Measurements from ENCODE around the gene GPR146.
"Not testable (repeated sequence)": the region's sequence is repeated elsewhere in the genome, so short reads cannot be mapped to it uniquely, and the experiment has no call there.

GPR146 gene

GRCh38 chr7:1025743-1026581 lies 18.4 kb upstream of the GPR146 start:
- DNase-seq (ENCODE audit: low read depth, low spot score): no peak

DNA sequence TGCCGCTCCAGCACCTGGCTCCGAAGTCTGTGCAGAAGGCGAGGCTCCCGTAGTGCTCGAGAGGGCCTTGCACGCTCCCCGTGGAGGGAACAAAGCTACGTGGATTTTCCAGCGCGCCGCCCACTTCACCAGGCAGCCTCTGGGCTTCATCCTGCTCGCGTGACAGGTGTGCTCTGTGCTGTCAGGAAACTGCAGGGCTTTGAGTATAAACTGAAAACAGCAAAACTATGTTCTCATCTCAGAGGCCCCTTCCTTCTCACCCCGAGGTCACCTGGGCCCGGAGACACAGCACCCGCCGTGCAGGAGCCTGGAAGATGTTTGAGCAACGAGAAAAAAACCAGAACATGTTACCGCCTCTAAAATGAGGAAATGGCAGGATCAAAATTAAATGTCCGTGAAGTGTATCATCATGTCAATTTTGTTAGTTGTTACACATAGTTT lies 17.6 kb upstream of the GPR146 start:
- no peak for DNase-seq (ENCODE audit: low read depth, low spot score)

GRCh38 chr7:1027242-1028043 lies 16.9 kb upstream of the GPR146 start:
- no peak for DNase-seq (ENCODE audit: low read depth, low spot score)

DNA sequence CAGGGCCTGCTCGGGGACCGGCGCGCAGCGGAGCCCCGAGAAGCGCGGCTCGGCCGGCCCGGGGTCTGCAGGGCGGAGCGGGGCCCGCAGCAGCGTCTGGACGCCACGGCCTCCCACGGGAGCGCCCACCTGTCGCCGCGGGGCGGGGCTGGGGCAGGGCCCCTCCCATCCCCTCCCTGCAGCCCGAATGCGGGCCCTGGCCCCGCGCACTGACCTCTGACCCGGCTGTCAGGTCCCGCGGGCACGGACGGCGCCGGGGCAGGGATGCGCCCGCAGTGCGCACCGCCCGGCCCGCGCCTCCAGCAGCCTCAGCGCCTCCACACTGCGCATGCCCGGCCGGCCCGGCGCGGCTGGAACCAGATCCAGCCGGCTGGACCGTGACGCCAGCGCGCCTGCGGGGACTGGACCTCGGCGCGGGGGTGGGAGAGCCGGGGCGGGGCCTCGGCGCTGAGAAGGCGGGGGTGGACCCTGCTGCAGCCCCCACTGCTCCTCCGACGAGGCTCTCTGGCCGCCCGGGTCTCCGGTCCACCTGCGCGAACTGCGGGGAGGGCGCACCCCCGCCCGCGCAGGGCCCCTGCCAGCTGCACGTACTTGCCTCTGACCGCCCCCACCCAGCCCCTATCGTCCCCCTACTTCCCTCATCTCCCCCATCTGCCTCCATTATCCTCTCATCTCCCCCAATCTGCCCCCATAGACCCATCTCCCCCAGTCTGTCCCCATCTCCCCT lies 16.1 kb upstream of the GPR146 start:
- DNase-seq (ENCODE audit: low read depth, low spot score): no peak

DNA sequence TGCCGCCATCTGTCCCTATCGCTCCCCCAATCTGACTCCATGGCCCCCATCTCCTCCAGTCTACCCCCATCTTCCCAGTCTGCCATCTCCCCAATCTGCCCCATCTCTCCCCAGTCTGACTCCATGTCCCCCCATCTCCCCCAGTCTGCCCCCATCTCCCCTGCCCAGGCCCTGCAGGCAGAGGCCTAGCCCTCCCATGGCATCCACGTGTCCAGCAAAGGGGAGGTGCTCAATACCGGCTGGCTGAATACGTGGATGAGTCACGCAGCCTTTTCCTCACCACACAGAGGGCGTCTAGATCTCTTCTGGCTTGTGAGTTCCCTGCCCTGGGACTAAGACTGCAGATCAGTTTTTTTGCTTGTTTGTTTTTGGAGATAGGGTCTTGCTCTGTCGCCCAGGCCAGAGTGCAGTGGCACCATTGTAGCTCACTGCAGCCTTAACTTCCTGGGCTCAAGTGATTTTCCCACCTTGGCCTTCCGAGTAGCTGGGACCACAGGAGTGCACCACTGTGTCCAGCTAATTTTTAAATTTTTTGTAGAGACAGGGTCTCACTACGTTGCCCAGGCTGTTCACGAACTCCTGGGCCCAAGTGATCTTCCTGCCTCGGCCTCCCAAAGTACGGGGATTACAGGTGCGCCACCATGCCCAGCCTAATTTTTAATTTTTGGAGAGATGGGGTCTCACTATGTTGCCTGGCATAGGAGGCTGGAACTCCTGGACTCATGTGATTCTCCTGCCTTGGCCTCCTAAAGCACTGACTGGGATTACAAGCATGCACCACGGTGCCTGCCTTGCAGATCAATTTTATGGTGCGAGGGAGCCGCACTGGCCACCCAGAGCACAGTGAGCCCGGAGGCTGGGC lies 15.3 kb upstream of the GPR146 start:
- peak; percentile 70 for DNase-seq (ENCODE audit: low read depth, low spot score)

DNA sequence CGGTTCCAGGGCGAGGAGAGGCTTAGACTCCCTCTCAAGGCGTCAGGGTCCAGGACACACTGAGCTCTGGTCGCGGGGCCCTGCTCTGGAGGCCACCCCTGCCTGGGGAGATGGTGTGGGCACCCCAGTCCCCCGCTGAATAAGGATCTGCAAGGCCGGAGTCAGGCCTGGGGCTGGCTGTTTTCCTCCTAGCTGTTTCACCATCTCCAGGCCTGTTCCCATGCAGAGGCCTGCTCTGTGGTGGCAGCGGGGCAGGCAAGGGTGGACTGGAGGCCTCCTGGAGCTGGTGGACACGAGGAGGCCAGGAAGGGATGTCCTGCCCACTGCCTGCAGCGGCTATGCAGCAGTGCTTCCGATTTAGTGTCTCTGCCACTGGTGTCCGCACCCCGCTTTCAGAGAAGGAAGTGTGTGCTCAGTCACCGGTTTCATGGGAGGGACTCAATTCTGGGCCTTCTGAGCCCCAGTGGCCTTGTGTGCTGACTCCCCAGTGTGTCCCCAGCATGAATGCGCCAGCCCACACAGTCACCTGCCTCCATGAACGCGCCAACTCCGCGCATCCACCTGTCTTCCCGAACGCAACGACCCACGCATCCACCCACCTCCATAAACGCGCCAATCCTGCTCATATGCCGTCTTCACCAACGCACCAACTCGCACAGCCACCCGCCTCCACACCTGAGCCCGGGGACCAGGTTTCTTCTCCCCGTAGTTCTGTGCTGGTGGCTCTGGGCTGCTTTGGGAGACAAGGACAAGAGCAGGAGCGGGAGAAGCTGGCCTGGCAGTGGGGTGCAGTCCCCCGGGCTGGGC lies 14.5 kb upstream of the GPR146 start:
- no peak for DNase-seq (ENCODE audit: low read depth, low spot score)

GRCh38 chr7:1030444-1031070 lies 13.8 kb upstream of the GPR146 start:
- DNase-seq (ENCODE audit: low read depth, low spot score): no peak

DNA sequence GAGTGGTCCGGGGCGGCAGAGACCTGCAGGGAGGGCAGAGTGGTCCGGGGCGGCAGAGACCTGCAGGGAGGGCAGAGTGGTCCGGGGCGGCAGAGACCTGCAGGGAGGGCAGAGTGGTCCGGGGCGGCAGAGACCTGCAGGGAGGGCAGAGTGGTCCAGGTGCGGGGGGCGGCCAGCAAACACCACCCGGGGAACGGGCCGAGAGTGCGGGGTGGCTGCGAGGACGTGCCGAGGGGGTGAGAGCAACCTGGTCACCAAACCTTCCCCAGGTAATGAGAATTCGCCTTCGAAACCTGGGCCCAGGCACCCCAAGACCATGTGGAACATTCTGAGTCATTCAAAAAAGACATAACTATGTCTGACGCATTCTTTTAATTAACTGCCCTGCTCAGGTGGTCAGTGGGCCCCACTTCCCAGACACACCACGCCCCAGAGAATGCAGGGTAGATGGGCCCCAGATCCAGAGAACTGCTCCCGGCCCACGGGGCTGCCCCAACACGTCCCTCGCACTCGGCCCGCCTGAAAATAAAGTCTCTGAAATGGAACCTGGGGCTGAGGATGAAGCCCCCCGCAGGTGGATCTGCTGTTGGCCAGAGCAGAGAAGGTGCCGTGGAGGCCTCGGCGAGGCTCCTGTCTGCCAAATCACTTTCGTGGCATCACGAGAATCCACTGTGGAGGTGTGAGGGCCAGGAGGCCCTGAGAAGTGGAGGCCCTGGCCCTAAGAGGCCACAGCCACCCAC lies 12.5 kb upstream of the GPR146 start:
- no peak for DNase-seq (ENCODE audit: low read depth, low spot score)

GRCh38 chr7:1032536-1033181 lies 11.7 kb upstream of the GPR146 start:
- no peak for DNase-seq (ENCODE audit: low read depth, low spot score)

- no peak for DNase-seq (ENCODE audit: low read depth, low spot score)
Observed at GRCh38 chr7:1033546-1034145, 10.7 kb upstream of the GPR146 start.

- not testable (repeated sequence) for DNase-seq (ENCODE audit: low read depth, low spot score)
Observed at GRCh38 chr7:1034769-1035168, 9.6 kb upstream of the GPR146 start.

DNA sequence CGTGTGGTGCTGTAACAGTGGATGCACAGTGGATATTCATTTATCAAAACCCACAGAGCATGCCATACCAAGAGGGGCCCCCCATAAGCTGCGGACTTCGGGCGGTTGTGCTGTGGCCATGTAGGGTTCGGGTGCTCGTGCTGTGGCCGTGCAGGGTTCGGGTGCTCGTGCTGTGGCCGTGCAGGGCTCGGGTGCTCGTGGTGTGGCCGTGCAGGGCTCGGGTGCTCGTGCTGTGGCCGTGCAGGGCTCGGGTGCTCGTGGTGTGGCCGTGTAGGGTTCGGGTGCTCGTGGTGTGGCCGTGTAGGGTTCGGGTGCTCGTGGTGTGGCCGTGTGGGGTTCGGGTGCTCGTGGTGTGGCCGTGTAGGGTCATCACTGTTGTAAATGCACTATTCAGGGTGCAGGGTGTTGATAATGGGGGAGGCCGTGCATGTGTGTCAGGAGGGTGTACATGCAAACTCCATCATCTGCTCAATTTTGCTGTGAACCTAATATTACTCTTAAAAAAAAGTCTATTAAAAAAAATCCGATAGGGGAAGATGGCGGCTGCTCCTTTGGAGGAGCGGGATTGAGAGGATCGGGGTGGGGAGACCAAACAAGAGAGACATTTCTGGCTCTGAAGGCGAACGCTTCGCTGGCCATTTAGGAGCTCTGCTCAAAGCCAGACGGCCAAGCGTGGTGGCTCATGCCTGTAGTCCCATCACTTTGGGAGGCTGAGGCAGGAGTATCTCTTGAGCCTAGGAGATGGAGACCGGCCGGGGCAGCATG lies 8.0 kb upstream of the GPR146 start:
- DNase-seq (ENCODE audit: low read depth, low spot score): not testable (repeated sequence)

GRCh38 chr7:1040233-1040632 lies 4.1 kb upstream of the GPR146 start:
- not testable (repeated sequence) for DNase-seq (ENCODE audit: low read depth, low spot score)

- DNase-seq (ENCODE audit: low read depth, low spot score): peak; percentile 69
Observed at GRCh38 chr7:1040790-1041189, 3.6 kb upstream of the GPR146 start.

DNA sequence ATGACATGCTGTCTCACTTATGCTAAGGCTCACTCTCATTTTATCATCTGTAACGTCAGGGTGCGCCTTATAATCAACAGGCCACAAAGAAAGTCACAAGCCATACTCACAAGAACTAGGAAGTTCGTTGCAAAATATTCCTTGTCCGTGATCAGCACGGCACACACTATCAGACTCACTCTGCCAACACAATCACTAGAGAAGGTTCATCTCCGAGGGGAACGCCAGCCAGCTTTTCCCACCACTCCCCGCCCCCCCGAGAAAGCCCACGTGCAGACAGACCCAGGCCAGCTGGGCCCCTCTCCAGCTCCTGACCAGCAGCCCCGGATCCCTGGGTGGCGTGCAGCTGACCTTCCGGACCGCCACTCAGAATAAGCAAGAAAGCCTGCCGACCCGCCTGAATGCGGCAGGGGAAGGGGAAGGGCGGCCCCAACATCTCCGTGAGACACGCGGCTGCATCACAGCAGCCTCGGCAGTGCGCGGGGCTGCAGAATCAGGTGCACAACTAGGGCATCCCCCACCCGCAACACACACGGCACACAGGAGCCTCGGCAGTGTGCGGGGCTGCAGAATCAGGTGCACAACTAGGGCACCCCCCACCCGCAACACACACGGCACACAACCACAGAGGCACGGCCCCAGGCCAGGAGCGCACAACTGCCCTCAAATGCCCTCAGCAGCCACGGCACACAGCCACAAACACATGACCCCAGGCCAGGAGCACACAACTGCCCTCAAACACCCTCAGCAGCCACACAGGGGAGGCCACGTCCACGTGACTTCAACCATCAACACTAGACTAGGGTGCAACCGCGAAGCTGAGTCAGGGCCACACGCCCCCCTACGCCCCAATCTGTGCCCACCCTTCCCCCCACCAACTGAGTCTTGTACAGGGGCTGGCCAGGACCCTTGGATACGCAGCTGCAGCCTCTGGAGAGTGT lies 2.5 kb upstream of the GPR146 start:
- no peak for DNase-seq (ENCODE audit: low read depth, low spot score)

DNA sequence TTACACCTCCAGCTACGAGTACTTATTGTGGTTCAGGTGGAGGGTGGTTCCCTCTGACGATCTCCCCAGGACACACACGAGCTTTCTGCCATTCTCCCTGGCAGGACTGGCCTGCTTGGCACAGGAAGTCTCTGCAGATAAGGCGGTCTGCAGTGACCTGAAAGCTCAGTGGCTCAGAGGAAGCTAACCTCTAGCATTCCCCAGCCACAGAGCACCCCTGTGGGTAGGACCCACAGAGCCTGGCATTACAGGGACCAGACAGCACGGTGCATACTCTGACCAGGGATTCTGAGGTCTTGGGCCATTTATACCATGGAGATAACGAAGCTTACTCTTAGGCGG lies 1.9 kb upstream of the GPR146 start:
- DNase-seq (ENCODE audit: low read depth, low spot score): no peak

Measured in brain pericyte (primary cell).